H9 (cell line): Measurements from ENCODE around the gene C2orf78. TPM values are rescaled to one million over a fixed set of nuclear protein-coding genes. Genes with fewer than 3 reads are reported as not detected.
A peak's percentile ranks its signal among the peaks of the same experiment; 100 is the strongest.

Experiments used
- DNase-seq: peaks from one replicate; pipeline ENCODE4 v3.0.0-alpha.2; 2017
- H2AFZ ChIP-seq: one replicate; pipeline ENCODE4 v1.6.1; 2013; ENCODE audit warnings: mild to moderate bottlenecking, low read length, control low read depth, moderate library complexity
- H2AK5ac ChIP-seq: 2 replicates; pipeline ENCODE4 v1.6.1; 2013; ENCODE audit warnings: low read length, control low read depth, mixed read lengths; ENCODE audit not compliant: insufficient read length
- H2BK120ac ChIP-seq: one replicate; pipeline ENCODE4 v1.6.1; 2013; ENCODE audit warnings: low read depth, mild to moderate bottlenecking, low read length, control low read depth, inconsistent platforms; ENCODE audit not compliant: poor library complexity, severe bottlenecking
- H2BK12ac ChIP-seq: 2 replicates; pipeline ENCODE4 v1.6.1; 2013; ENCODE audit warnings: low read length, control low read depth, mixed read lengths, low read depth; ENCODE audit not compliant: insufficient read length
- H2BK15ac ChIP-seq: 2 replicates; pipeline ENCODE4 v1.6.1; 2013; ENCODE audit warnings: low read depth, low read length, control low read depth
- H2BK20ac ChIP-seq: one replicate; pipeline ENCODE4 v1.6.1; 2013; ENCODE audit warnings: low read depth, mild to moderate bottlenecking, low read length, control low read depth, inconsistent platforms; ENCODE audit not compliant: poor library complexity, severe bottlenecking
- H2BK5ac ChIP-seq: 2 replicates; pipeline ENCODE4 v1.6.1; 2013; ENCODE audit warnings: low read length, control low read depth, mixed read lengths; ENCODE audit not compliant: insufficient read length
- H3K14ac ChIP-seq: 2 replicates; pipeline ENCODE4 v1.6.1; 2013; ENCODE audit warnings: low read length, control low read depth; ENCODE audit not compliant: insufficient read depth
- H3K18ac ChIP-seq: 2 replicates; pipeline ENCODE4 v1.6.1; 2013; ENCODE audit warnings: low read depth, mild to moderate bottlenecking, mixed read lengths, low read length, control low read depth; ENCODE audit not compliant: insufficient read length
- H3K23ac ChIP-seq: 2 replicates; pipeline ENCODE4 v1.6.1; 2013; ENCODE audit warnings: low read length, control low read depth, mixed read lengths, low read depth; ENCODE audit not compliant: insufficient read length
- H3K23me2 ChIP-seq: 2 replicates; pipeline ENCODE4 v1.6.1; 2013; ENCODE audit warnings: low read depth, mild to moderate bottlenecking, mixed read lengths, low read length, control low read depth; ENCODE audit not compliant: insufficient read length, poor library complexity, severe bottlenecking
- H3K27ac ChIP-seq: 2 replicates; pipeline ENCODE4 v1.5.1; 2013; ENCODE audit warnings: low read length, control low read depth, mixed read lengths, low read depth; ENCODE audit not compliant: insufficient read length
- H3K27me3 ChIP-seq: 2 replicates; pipeline ENCODE4 v1.6.1; 2013; ENCODE audit warnings: low read length, control low read depth, inconsistent platforms; ENCODE audit not compliant: insufficient read depth
- H3K4ac ChIP-seq: 2 replicates; pipeline ENCODE4 v1.6.1; 2013; ENCODE audit warnings: low read depth, mild to moderate bottlenecking, control low read depth, inconsistent platforms, low read length, moderate library complexity
- H3K4me1 ChIP-seq: 2 replicates; pipeline ENCODE4 v1.6.1; 2013; ENCODE audit warnings: low read length, control low read depth, inconsistent platforms; ENCODE audit not compliant: insufficient read depth
- H3K4me2 ChIP-seq: 2 replicates; pipeline ENCODE4 v1.6.1; 2013; ENCODE audit warnings: low read length, control low read depth, mixed read lengths; ENCODE audit not compliant: insufficient read length, insufficient read depth
- H3K56ac ChIP-seq: 2 replicates; pipeline ENCODE4 v1.6.1; 2013; ENCODE audit warnings: low read depth, mild to moderate bottlenecking, mixed read lengths, low read length, control low read depth; ENCODE audit not compliant: insufficient read length
- H3K79me1 ChIP-seq: 2 replicates; pipeline ENCODE4 v1.6.1; 2013; ENCODE audit warnings: low read depth, mild to moderate bottlenecking, moderate library complexity, low read length, control low read depth, inconsistent platforms; ENCODE audit not compliant: insufficient read depth, poor library complexity, severe bottlenecking
- H3K79me2 ChIP-seq: 2 replicates; pipeline ENCODE4 v1.6.1; 2013; ENCODE audit warnings: low read length, control low read depth, inconsistent platforms; ENCODE audit not compliant: insufficient read depth
- H3K9ac ChIP-seq: 2 replicates; pipeline ENCODE4 v1.6.1; 2013; ENCODE audit warnings: low read length, control low read depth, mixed read lengths; ENCODE audit not compliant: insufficient read length; ENCODE audit errors: extremely low read depth
- H3K9me3 ChIP-seq: one replicate; pipeline ENCODE4 v1.6.1; 2013; ENCODE audit warnings: low read depth, low read length, inconsistent platforms; ENCODE audit not compliant: control insufficient read depth
- H3T11ph ChIP-seq: one replicate; pipeline ENCODE4 v1.6.1; 2013; ENCODE audit warnings: mild to moderate bottlenecking, low read length, control low read depth, inconsistent platforms
- H4K20me1 ChIP-seq: one replicate; pipeline ENCODE4 v1.6.1; 2013; ENCODE audit not compliant: control insufficient read depth, insufficient read length, insufficient read depth
- H4K5ac ChIP-seq: 2 replicates; pipeline ENCODE4 v1.6.1; 2013; ENCODE audit warnings: low read depth, mild to moderate bottlenecking, mixed read lengths, low read length, control low read depth; ENCODE audit not compliant: insufficient read length
- H4K8ac ChIP-seq: replicated peaks from 2 replicates; pipeline ENCODE4 v1.6.1; 2013; ENCODE audit warnings: low read length, control low read depth, mixed read lengths, low read depth; ENCODE audit not compliant: insufficient read length
- H4K91ac ChIP-seq: 2 replicates; pipeline ENCODE4 v1.6.1; 2013; ENCODE audit warnings: low read depth, mild to moderate bottlenecking, moderate library complexity, mixed read lengths, low read length, control low read depth; ENCODE audit not compliant: insufficient read length
- H3K27ac Mint-ChIP-seq, 3 experiments: 2 replicates in 2 of 3; 3 replicates in 1 of 3; pipeline ENCODE4 v1.8.0; 2020 to 2021; ENCODE audit warnings: mixed read lengths in 3 of 3, mild to moderate bottlenecking in 1 of 3, moderate library complexity in 1 of 3
- H3K27me3 Mint-ChIP-seq: 2 replicates; pipeline ENCODE4 v1.8.0; 2021; ENCODE audit warnings: low read depth, mild to moderate bottlenecking, moderate library complexity, mixed read lengths
- H3K36me3 Mint-ChIP-seq, 3 experiments: 2 replicates in 2 of 3; 3 replicates in 1 of 3; pipeline ENCODE4 v1.8.0; 2020 to 2021; ENCODE audit warnings: low read depth in 3 of 3, mixed read lengths in 3 of 3; ENCODE audit not compliant: insufficient read depth in 1 of 3
- H3K4me1 Mint-ChIP-seq, 2 experiments: 2 replicates each; pipeline ENCODE4 v1.8.0; 2020; ENCODE audit warnings: mixed read lengths in 2 of 2
- H3K4me3 Mint-ChIP-seq, 2 experiments: 2 replicates in 1 of 2; 3 replicates in 1 of 2; pipeline ENCODE4 v1.8.0; 2020 to 2021; ENCODE audit warnings: mild to moderate bottlenecking in 2 of 2, mixed read lengths in 2 of 2, moderate library complexity in 1 of 2
- H3K9me3 Mint-ChIP-seq, 2 experiments: 2 replicates in 1 of 2; 3 replicates in 1 of 2; pipeline ENCODE4 v1.8.0; 2020; ENCODE audit warnings: mild to moderate bottlenecking in 2 of 2, mixed read lengths in 2 of 2, moderate library complexity in 1 of 2
- CTCF ChIP-seq: fragments of 200-600 bp; sonication (generic); conservative IDR thresholded peaks from 3 replicates; pipeline ENCODE4 v1.8.0; 2021; ENCODE audit warnings: antibody characterized with exemption, mild to moderate bottlenecking
- WGBS: extraction: QIAGEN DNeasy Blood & Tissue Kit; methylation state at CpG from one replicate; pipeline ENCODE4 v1.1.7; 2013; ENCODE audit warnings: missing lambda C conversion rate, low lambda C conversion rate, mixed read lengths; ENCODE audit not compliant: insufficient read length; ENCODE audit errors: extremely low coverage; 5-methylcytosine and 5-hydroxymethylcytosine counted together
- total RNA-seq: library from RNA; stranded (reverse); gene quantifications from 2 replicates; pipeline ENCODE4 v1.2.1, GENCODE V29; 2021

C2orf78 gene
- total RNA-seq, 1 experiment from 2014 or later, result 0.09 TPM

- no peak overlapping the region for H3K14ac ChIP-seq
- H2BK15ac ChIP-seq, result no peak overlapping the region
- H2BK5ac ChIP-seq, result no peak overlapping the region
- no CpG with 5 or more reads among the region's 2 CpGs for WGBS
- no peak overlapping the region for H4K8ac ChIP-seq
- no peak overlapping the region for H2AK5ac ChIP-seq
- H2BK12ac ChIP-seq, result no peak overlapping the region
- H2BK20ac ChIP-seq, result no peak overlapping the region
- H3K27ac ChIP-seq, result no peak overlapping the region
- H3K23ac ChIP-seq, result no peak overlapping the region
- peak; percentile 48 for TF ChIP-seq CTCF
- peaks cover 5% of the 10 kb centered on the region; the same call in 1 of the 2 replicates for H3K79me2 ChIP-seq
- H2AFZ ChIP-seq, result no peak overlapping the region
- H3K4me1 Mint-ChIP-seq, result peaks cover 25 to 30% of the 10 kb centered on the region in 2 experiments
- H3K27me3 ChIP-seq, result no peaks in the 10 kb centered on the region
- H3K18ac ChIP-seq, result no peak overlapping the region
- H3K79me1 ChIP-seq, result peaks cover 3% of the 10 kb centered on the region
- no peaks in the 10 kb centered on the region; the same call in 1 of the 2 replicates for H3K4me1 ChIP-seq
- peaks cover 6% of the 10 kb centered on the region for H3K23me2 ChIP-seq
- no peak overlapping the region for H2BK120ac ChIP-seq
- peaks cover 24% of the 10 kb centered on the region for H3K27me3 Mint-ChIP-seq
- no peaks in the 10 kb centered on the region for H4K20me1 ChIP-seq
- no peak overlapping the region for H4K91ac ChIP-seq
- H3K9me3 Mint-ChIP-seq, result peaks cover 0 to 2% of the 10 kb centered on the region in 2 experiments; a peak in 1 of 5 replicates
- H3K9ac ChIP-seq, result no peak overlapping the region
- H3K27ac Mint-ChIP-seq, result no peak overlapping the region
- H3K9me3 ChIP-seq, result no peaks in the 10 kb centered on the region
- DNase-seq, result no peak
- H4K5ac ChIP-seq, result no peak overlapping the region
- H3T11ph ChIP-seq, result no peak overlapping the region
- no peak overlapping the region for H3K56ac ChIP-seq
- no peak overlapping the region for H3K4ac ChIP-seq
- H3K4me3 Mint-ChIP-seq, result no peak overlapping the region
- H3K36me3 Mint-ChIP-seq, result peaks cover 8 to 11% (median 11%) of the 10 kb centered on the region in 3 experiments; a peak in 6 of 7 replicates
- H3K4me2 ChIP-seq, result no peak overlapping the region
These were observed 43.0 kb downstream of the C2orf78 start for GRCh38 chr2:73827018-73827417.
